ENCODE results near the gene ARPC4.
"Not testable (repeated sequence)": the region's sequence is repeated elsewhere in the genome, so short reads cannot be mapped to it uniquely, and the experiment has no call there.

Gene ARPC4

DNA sequence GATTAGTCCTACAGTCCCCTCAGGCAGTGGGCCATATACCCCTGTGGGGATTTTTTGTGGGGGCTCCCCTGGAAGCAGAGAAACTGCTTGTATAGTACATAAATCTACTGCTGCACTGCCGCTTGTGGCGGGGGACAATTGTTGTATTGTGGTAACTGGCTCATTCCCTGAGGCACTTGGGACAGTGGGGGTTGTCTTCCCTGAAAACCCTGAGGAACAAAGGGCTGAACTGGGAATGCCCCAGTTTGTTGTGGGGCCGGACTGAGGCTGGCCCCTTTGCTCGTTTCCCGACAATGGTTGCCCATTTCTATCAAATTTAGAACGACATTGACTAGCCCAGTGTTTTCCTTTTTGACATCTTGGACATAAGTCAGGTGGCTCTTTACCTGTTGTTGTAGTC lies 58.5 kb downstream of the ARPC4 start:
- H3K27me3 ChIP-seq (ENCODE audit: control insufficient read depth in 2 of 2, insufficient read depth in 2 of 2, low read length in 2 of 2); H3K9ac ChIP-seq (ENCODE audit: low read depth in 1 of 2, low read length in 2 of 2); H3K9me3 ChIP-seq (ENCODE audit: control insufficient read depth in 2 of 2, low read length in 2 of 2); H3K4me3 ChIP-seq (ENCODE audit: low read length in 2 of 2); H3K4me1 ChIP-seq (ENCODE audit: control insufficient read depth in 2 of 2, insufficient read depth in 2 of 2, low read length in 2 of 2); H3K36me3 ChIP-seq (ENCODE audit: control insufficient read depth in 2 of 2, insufficient read depth in 2 of 2, low read length in 2 of 2); H3K27ac ChIP-seq (ENCODE audit: low read depth in 2 of 2, low read length in 2 of 2): not testable (repeated sequence)

DNA sequence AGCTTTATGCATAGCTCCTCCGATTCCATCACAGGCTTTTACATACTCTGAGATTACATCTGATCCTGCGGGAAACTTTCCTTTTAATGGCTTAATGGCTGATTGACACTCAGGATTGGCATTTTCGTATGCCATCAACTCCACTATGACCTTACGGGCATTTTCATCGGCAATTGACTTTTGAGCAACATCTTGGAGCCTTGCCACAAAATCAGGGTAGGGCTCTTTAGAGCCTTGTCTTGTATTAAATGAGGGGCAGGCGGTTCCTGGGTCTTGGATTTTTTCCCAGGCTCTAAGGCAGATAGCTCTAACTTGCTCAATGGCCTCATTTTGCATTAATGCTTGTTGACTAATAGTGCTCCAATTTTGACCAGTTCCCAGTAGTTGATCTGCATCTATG lies 59.0 kb downstream of the ARPC4 start:
- not testable (repeated sequence) for H3K36me3 ChIP-seq (ENCODE audit: control insufficient read depth in 2 of 2, insufficient read depth in 2 of 2, low read length in 2 of 2); H3K9me3 ChIP-seq (ENCODE audit: control insufficient read depth in 2 of 2, low read length in 2 of 2); H3K27me3 ChIP-seq (ENCODE audit: control insufficient read depth in 2 of 2, insufficient read depth in 2 of 2, low read length in 2 of 2); H3K4me3 ChIP-seq (ENCODE audit: low read length in 2 of 2); H3K4me1 ChIP-seq (ENCODE audit: control insufficient read depth in 2 of 2, insufficient read depth in 2 of 2, low read length in 2 of 2); H3K9ac ChIP-seq (ENCODE audit: low read depth in 1 of 2, low read length in 2 of 2); H3K27ac ChIP-seq (ENCODE audit: low read depth in 2 of 2, low read length in 2 of 2)

DNA sequence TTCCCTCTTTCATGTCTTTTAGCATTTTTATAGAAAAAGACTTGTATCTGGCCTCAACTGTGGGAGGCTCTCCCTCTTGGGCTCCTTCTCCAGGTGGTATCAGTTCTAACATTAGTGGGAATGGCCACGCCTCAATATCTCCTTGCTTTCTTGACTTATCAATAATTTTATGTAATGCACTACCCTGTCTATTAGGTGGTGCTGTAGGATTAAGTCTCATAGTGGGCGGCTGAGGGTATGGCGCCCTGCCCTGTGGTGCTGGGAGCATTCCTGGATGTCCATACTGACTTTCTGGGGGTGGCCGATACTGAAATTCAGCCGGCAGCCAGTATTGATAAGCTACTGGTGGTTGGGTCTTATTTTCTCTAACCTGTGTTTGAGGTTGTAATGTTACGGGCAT lies 59.6 kb downstream of the ARPC4 start:
- Histone ChIP-seq H3K27ac (ENCODE audit: low read depth in 2 of 2, low read length in 2 of 2) (no peak overlapping the region), H3K27me3 (ENCODE audit: control insufficient read depth in 2 of 2, insufficient read depth in 2 of 2, low read length in 2 of 2) (no peaks in the 10 kb centered on the region), H3K9ac (ENCODE audit: low read depth in 1 of 2, low read length in 2 of 2) (no peak overlapping the region), H3K9me3 (ENCODE audit: control insufficient read depth in 2 of 2, low read length in 2 of 2) (no peaks in the 10 kb centered on the region), H3K4me1 (ENCODE audit: control insufficient read depth in 2 of 2, insufficient read depth in 2 of 2, low read length in 2 of 2) (no peaks in the 10 kb centered on the region), H3K36me3 (ENCODE audit: control insufficient read depth in 2 of 2, insufficient read depth in 2 of 2, low read length in 2 of 2) (no peaks in the 10 kb centered on the region), H3K4me3 (ENCODE audit: low read length in 2 of 2) (no peak overlapping the region)

DNA sequence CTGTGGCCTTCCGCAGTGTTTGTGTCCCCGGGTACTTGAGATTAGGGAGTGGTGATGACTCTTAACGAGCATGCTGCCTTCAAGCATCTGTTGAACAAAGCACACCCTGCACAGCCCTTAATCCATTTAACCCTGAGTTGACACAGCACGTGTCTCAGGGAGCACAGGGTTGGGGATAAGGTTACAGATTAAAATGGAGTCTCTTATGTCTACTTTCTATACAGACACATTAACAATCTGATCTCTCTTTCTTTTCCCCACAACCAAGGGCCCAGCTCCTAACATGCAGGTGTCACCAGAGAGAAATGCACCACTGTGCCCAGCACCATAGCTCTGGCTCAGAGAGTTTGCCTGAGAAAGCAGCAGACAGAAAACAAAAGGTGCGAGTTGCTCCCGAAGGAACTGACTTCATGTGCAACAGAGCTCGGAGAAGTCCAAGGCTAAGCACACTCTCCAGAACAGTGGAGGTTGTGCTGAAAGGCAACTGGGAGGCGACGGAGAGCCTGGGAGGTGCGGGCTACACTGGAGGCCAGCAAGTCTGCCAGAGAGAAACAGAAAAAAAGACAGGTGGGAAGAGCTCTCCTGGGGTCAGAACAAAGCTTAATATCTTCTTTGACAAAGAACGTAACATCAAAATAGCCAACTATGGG lies 61.5 kb downstream of the ARPC4 start:
- H3K36me3 ChIP-seq (ENCODE audit: control insufficient read depth in 2 of 2, insufficient read depth in 2 of 2, low read length in 2 of 2); H3K4me1 ChIP-seq (ENCODE audit: control insufficient read depth in 2 of 2, insufficient read depth in 2 of 2, low read length in 2 of 2); H3K9ac ChIP-seq (ENCODE audit: low read depth in 1 of 2, low read length in 2 of 2); H3K27ac ChIP-seq (ENCODE audit: low read depth in 2 of 2, low read length in 2 of 2); H3K27me3 ChIP-seq (ENCODE audit: control insufficient read depth in 2 of 2, insufficient read depth in 2 of 2, low read length in 2 of 2); H3K4me3 ChIP-seq (ENCODE audit: low read length in 2 of 2); H3K9me3 ChIP-seq (ENCODE audit: control insufficient read depth in 2 of 2, low read length in 2 of 2): not testable (repeated sequence)

DNA sequence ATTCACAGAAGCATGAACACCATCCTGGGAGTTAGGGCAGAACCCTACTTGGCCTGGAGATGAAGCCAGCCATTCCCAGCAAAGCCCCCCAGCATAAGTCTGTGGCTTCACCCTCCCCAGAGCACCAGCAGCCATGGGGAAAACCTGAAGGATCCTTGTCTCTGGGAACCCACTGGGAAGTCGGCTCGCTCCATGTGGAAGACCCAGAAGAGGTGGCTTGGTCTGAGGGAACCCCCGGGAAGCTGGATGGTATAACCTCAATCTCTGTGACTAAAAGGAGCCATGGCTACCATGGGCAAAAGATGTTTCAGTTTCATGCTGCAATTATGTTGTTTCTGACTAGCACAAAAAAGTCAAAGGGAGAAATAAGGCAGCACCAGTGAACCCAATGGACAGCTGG lies 62.7 kb downstream of the ARPC4 start:
- Histone ChIP-seq H3K36me3 (ENCODE audit: control insufficient read depth in 2 of 2, insufficient read depth in 2 of 2, low read length in 2 of 2) (no peaks in the 10 kb centered on the region), H3K27me3 (ENCODE audit: control insufficient read depth in 2 of 2, insufficient read depth in 2 of 2, low read length in 2 of 2) (no peaks in the 10 kb centered on the region), H3K4me1 (ENCODE audit: control insufficient read depth in 2 of 2, insufficient read depth in 2 of 2, low read length in 2 of 2) (no peaks in the 10 kb centered on the region), H3K4me3 (ENCODE audit: low read length in 2 of 2) (no peak overlapping the region), H3K9ac (ENCODE audit: low read depth in 1 of 2, low read length in 2 of 2) (no peak overlapping the region), H3K27ac (ENCODE audit: low read depth in 2 of 2, low read length in 2 of 2) (no peak overlapping the region), H3K9me3 (ENCODE audit: control insufficient read depth in 2 of 2, low read length in 2 of 2) (no peaks in the 10 kb centered on the region)

Measured in mucosa of rectum (tissue), 2 donors.